Measurements from ENCODE around the gene TMEM63A.

DNA sequence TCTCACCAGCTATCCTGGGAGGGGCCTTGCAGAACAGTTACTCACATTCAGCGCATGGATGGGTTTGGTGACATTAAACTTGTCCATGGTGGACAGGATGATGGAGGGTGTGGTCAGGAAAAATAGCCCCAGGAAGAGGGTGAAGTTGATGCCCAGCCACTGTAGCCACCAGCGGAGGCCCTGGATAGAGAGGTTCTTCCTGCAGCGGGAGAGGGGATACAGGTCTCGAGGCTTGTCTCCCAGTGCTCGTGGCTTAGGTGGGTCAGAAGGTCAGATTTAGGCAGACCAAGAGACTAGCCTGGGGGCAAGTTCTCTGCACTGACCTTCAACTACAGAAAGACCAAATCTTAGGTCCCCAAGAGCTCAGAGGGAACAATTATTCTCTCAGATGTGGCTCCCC is 23.0 kb downstream of the TMEM63A start:
- no peak for TF ChIP-seq CTCF (IDR thresholded peaks at IDR 0.05)
- TF ChIP-seq POLR2A (IDR thresholded peaks at IDR 0.05), result no peak
